Uterus (tissue), 2 donors: Measurements from ENCODE around the gene RAB11FIP3.

ENCODE experiments used
- POLR2A ChIP-seq, 2 donors: fragments of 450-650 bp; IDR thresholded peaks; one replicate each; pipeline ENCODE4 v1.6.1; 2016; ENCODE audit warnings: antibody characterized with exemption in 2 of 2, mild to moderate bottlenecking in 1 of 2, moderate library complexity in 1 of 2
- TF ChIP-seq, protein P1 (sequence below), 4 experiments: fragments of 200-600 bp in 2 of 4; fragments of 450-650 bp in 2 of 4; sonication (generic) in 2 of 4; IDR thresholded peaks; one replicate each; pipeline ENCODE4 v1.5.1; 2016 to 2019; ENCODE audit warnings: antibody characterized with exemption in 4 of 4, mild to moderate bottlenecking in 2 of 4, moderate library complexity in 1 of 4

DNA sequence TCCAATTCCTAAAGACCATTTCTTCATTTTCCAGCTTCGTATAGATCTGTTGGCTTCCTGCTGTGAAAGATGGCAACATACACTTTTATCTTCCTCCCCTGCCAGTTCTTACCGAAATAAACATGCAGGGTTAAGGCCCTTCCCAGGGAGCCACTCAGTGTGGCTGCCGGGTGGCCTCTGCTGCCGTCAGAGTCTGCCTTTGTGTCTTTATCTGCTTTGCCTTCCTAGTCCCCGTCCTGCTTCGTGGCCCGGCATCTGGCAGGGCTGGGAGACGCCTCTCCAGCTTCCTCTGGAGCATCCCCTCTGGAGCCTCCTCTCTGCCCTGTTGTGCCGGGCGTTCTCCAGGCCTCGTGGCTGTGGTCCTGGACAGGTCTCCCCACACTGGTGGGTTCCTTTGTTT is 71.8 kb downstream of the RAB11FIP3 start:
- TF ChIP-seq, protein P1, sequence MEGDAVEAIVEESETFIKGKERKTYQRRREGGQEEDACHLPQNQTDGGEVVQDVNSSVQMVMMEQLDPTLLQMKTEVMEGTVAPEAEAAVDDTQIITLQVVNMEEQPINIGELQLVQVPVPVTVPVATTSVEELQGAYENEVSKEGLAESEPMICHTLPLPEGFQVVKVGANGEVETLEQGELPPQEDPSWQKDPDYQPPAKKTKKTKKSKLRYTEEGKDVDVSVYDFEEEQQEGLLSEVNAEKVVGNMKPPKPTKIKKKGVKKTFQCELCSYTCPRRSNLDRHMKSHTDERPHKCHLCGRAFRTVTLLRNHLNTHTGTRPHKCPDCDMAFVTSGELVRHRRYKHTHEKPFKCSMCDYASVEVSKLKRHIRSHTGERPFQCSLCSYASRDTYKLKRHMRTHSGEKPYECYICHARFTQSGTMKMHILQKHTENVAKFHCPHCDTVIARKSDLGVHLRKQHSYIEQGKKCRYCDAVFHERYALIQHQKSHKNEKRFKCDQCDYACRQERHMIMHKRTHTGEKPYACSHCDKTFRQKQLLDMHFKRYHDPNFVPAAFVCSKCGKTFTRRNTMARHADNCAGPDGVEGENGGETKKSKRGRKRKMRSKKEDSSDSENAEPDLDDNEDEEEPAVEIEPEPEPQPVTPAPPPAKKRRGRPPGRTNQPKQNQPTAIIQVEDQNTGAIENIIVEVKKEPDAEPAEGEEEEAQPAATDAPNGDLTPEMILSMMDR (IDR thresholded peaks at IDR 0.05) = no peak
- no peak for TF ChIP-seq POLR2A (IDR thresholded peaks at IDR 0.05)
